ENCODE measurements around the gene CD209. TPM values are rescaled to one million over a fixed set of nuclear protein-coding genes. Genes with fewer than 3 reads are reported as not detected.

CD209 gene
- total RNA-seq, 2 experiments from 2014 or later, result not detected

GRCh38 chr19:7709932-7710460 is 37.3 kb downstream of the CD209 start:
- no peaks in the 10 kb centered on the region for H3K36me3 ChIP-seq (ENCODE audit: insufficient read depth, low read length)
- TF ChIP-seq CTCF (conservative IDR thresholded peaks at IDR 0.05; ENCODE audit: low read length) (no peak), EZH2phosphoT487 (IDR thresholded peaks at IDR 0.05; ENCODE audit: borderline replicate concordance, low read depth, low read length) (no peak)
- H3K9me3 ChIP-seq (ENCODE audit: low read length), result no peaks in the 10 kb centered on the region
- no peak overlapping the region for H3K27ac ChIP-seq (ENCODE audit: low read depth, low read length, poor library complexity, severe bottlenecking)
- H3K4me3 ChIP-seq (ENCODE audit: low read depth, low read length, poor library complexity, severe bottlenecking), result no peak overlapping the region
- no peak for DNase-seq (ENCODE audit: low spot score)
- no peaks in the 10 kb centered on the region for H3K79me2 ChIP-seq (ENCODE audit: insufficient read depth, low read depth, low read length)
- peaks cover 45% of the 10 kb centered on the region for H3K4me1 ChIP-seq (ENCODE audit: insufficient read depth, low read length, poor library complexity, severe bottlenecking)
- no peaks in the 10 kb centered on the region for H3K9me2 ChIP-seq (ENCODE audit: insufficient read depth, low read length)
- intact Hi-C loops (cut with micrococcal nuclease; ENCODE audit: unreplicated experiment), result no loop called here
- CTCF ChIA-PET (ENCODE audit: unreplicated experiment), result no interaction called here
- no peak overlapping the region for H3K4me2 ChIP-seq (ENCODE audit: low read length)
- no TSS peak for BruUV-seq (replicated peaks)
- POLR2A ChIA-PET, result no interaction called here
- no peak overlapping the region for H2AFZ ChIP-seq (ENCODE audit: low read length)
- H4K20me1 ChIP-seq (ENCODE audit: insufficient read depth, low read length), result no peaks in the 10 kb centered on the region

- H4K20me1 ChIP-seq (ENCODE audit: insufficient read depth, low read length), result no peaks in the 10 kb centered on the region
- H3K79me2 ChIP-seq (ENCODE audit: insufficient read depth, low read depth, low read length), result no peaks in the 10 kb centered on the region
- no peak overlapping the region for H3K4me3 ChIP-seq (ENCODE audit: low read depth, low read length, poor library complexity, severe bottlenecking)
- no peak overlapping the region for H2AFZ ChIP-seq (ENCODE audit: low read length)
- DNase-seq (ENCODE audit: low spot score), result peak; percentile 25
- ChIA-PET POLR2A (interaction anchor here (1.0 kb wide), 1 partner anchor 8 kb away, joined by 3 read pairs; no protein-coding TSS in a partner anchor), CTCF (ENCODE audit: unreplicated experiment) (interaction anchor here (0.5 kb wide), 1 partner anchor 212 kb away, joined by 4 read pairs; no protein-coding TSS in a partner anchor)
- TF ChIP-seq CTCF (conservative IDR thresholded peaks at IDR 0.05; ENCODE audit: low read length) (no peak), EZH2phosphoT487 (IDR thresholded peaks at IDR 0.05; ENCODE audit: borderline replicate concordance, low read depth, low read length) (no peak)
- BruUV-seq (replicated peaks), result no TSS peak
- intact Hi-C loops (cut with micrococcal nuclease; ENCODE audit: unreplicated experiment), result no loop called here
- H3K9me3 ChIP-seq (ENCODE audit: low read length), result no peaks in the 10 kb centered on the region
- H3K4me2 ChIP-seq (ENCODE audit: low read length), result no peak overlapping the region
- peaks cover 66% of the 10 kb centered on the region for H3K4me1 ChIP-seq (ENCODE audit: insufficient read depth, low read length, poor library complexity, severe bottlenecking)
- no peaks in the 10 kb centered on the region for H3K9me2 ChIP-seq (ENCODE audit: insufficient read depth, low read length)
- H3K27ac ChIP-seq (ENCODE audit: low read depth, low read length, poor library complexity, severe bottlenecking), result no peak overlapping the region
- H3K36me3 ChIP-seq (ENCODE audit: insufficient read depth, low read length), result no peaks in the 10 kb centered on the region
Observed at GRCh38 chr19:7706955-7707456, 40.3 kb downstream of the CD209 start.

- DNase-seq (ENCODE audit: low spot score), result no peak
- intact Hi-C loops (cut with micrococcal nuclease; ENCODE audit: unreplicated experiment), result no loop called here
- H2AFZ ChIP-seq (ENCODE audit: low read length), result peak overlapping the region; percentile 33; the same call in 1 of the 2 replicates
- H3K4me1 ChIP-seq (ENCODE audit: insufficient read depth, low read length, poor library complexity, severe bottlenecking), result peaks cover 72% of the 10 kb centered on the region
- ChIA-PET CTCF (ENCODE audit: unreplicated experiment) (no interaction called here), POLR2A (interaction anchor here (1.0 kb wide), 1 partner anchor 7 kb away, joined by 3 read pairs; no protein-coding TSS in a partner anchor)
- peak overlapping the region; percentile 51 for H3K27ac ChIP-seq (ENCODE audit: low read depth, low read length, poor library complexity, severe bottlenecking)
- no peak overlapping the region for H3K4me3 ChIP-seq (ENCODE audit: low read depth, low read length, poor library complexity, severe bottlenecking)
- H3K9me3 ChIP-seq (ENCODE audit: low read length), result no peaks in the 10 kb centered on the region
- no peaks in the 10 kb centered on the region for H3K79me2 ChIP-seq (ENCODE audit: insufficient read depth, low read depth, low read length)
- H3K9me2 ChIP-seq (ENCODE audit: insufficient read depth, low read length), result no peaks in the 10 kb centered on the region
- no peaks in the 10 kb centered on the region for H3K36me3 ChIP-seq (ENCODE audit: insufficient read depth, low read length)
- no peaks in the 10 kb centered on the region for H4K20me1 ChIP-seq (ENCODE audit: insufficient read depth, low read length)
- no TSS peak for BruUV-seq (replicated peaks)
- peak overlapping the region; percentile 47 for H3K4me2 ChIP-seq (ENCODE audit: low read length)
- TF ChIP-seq EZH2phosphoT487 (IDR thresholded peaks at IDR 0.05; ENCODE audit: borderline replicate concordance, low read depth, low read length), result no peak
- TF ChIP-seq CTCF (conservative IDR thresholded peaks at IDR 0.05; ENCODE audit: low read length), result no peak
Observed at GRCh38 chr19:7706188-7706954, 41.0 kb downstream of the CD209 start.
